Measurements from ENCODE around the gene ZNF273.
"Not testable (repeated sequence)": the region's sequence is repeated elsewhere in the genome, so short reads cannot be mapped to it uniquely, and the experiment has no call there.

Gene ZNF273

GRCh38 chr7:64893401-64893800 lies 9.7 kb upstream of the ZNF273 start:
- in situ Hi-C loops (cut with MboI; ENCODE audit: low sequenced_read_pairs, unreplicated experiment), result no loop called here
- TF ChIP-seq CTCF (IDR thresholded peaks at IDR 0.05; ENCODE audit: borderline replicate concordance, control extremely low read depth, extremely low read depth, insufficient read depth, missing control alignments), result no peak
- no peak for DNase-seq (ENCODE audit: low spot score)

- in situ Hi-C loops (cut with MboI; ENCODE audit: low sequenced_read_pairs, unreplicated experiment), result not testable (repeated sequence)
Measured at GRCh38 chr7:64902461-64902805, 640 bp upstream of the ZNF273 start.

GRCh38 chr7:64904008-64904407 lies 935 bp downstream of the ZNF273 start:
- TF ChIP-seq CTCF (IDR thresholded peaks at IDR 0.05; ENCODE audit: borderline replicate concordance, control extremely low read depth, extremely low read depth, insufficient read depth, missing control alignments), result no peak
- in situ Hi-C loops (cut with MboI; ENCODE audit: low sequenced_read_pairs, unreplicated experiment), result no loop called here

More at GRCh38 chr7:64902461-64902805, 640 bp upstream of the ZNF273 start:
- not testable (repeated sequence) for DNase-seq (ENCODE audit: low spot score)

GRCh38 chr7:64905133-64905532 lies 2.1 kb downstream of the ZNF273 start:
- in situ Hi-C loops (cut with MboI; ENCODE audit: low sequenced_read_pairs, unreplicated experiment), result no loop called here
- DNase-seq (ENCODE audit: low spot score), result no peak
- no peak for TF ChIP-seq CTCF (IDR thresholded peaks at IDR 0.05; ENCODE audit: borderline replicate concordance, control extremely low read depth, extremely low read depth, insufficient read depth, missing control alignments)

More at GRCh38 chr7:64904008-64904407, 935 bp downstream of the ZNF273 start:
- DNase-seq (ENCODE audit: low spot score), result no peak

- no peak for DNase-seq (ENCODE audit: low spot score)
- TF ChIP-seq CTCF (IDR thresholded peaks at IDR 0.05; ENCODE audit: borderline replicate concordance, control extremely low read depth, extremely low read depth, insufficient read depth, missing control alignments), result no peak
- in situ Hi-C loops (cut with MboI; ENCODE audit: low sequenced_read_pairs, unreplicated experiment), result no loop called here
Measured at GRCh38 chr7:64905547-64905946, 2.5 kb downstream of the ZNF273 start.

- in situ Hi-C loops (cut with MboI; ENCODE audit: low sequenced_read_pairs, unreplicated experiment), result no loop called here
Measured at GRCh38 chr7:64907641-64908326, 4.7 kb downstream of the ZNF273 start.

More at GRCh38 chr7:64907641-64908326, 4.7 kb downstream of the ZNF273 start:
- DNase-seq (ENCODE audit: low spot score), result no peak
- no peak for TF ChIP-seq CTCF (IDR thresholded peaks at IDR 0.05; ENCODE audit: borderline replicate concordance, control extremely low read depth, extremely low read depth, insufficient read depth, missing control alignments)
